Measurements from ENCODE around the gene HIBADH.

- TF ChIP-seq CTCF (IDR thresholded peaks at IDR 0.05 in 4 of 5, conservative IDR thresholded peaks at IDR 0.05 in 1 of 5) (no peak), POLR2A (IDR thresholded peaks at IDR 0.05) (no peak)
Measured at GRCh38 chr7:27518561-27519350, 143.9 kb downstream of the HIBADH start.

Measured in gastrocnemius medialis (tissue), 4 donors.